KMS-11 (cell line): ENCODE results near the gene ZP2.

Source experiments
- H2AFZ ChIP-seq: fragments of 200-600 bp; sonication (generic); 2 replicates; pipeline ENCODE4 v1.6.1; 2016; ENCODE audit warnings: antibody characterized with exemption, mixed run types, low read depth
- H3K27ac ChIP-seq: fragments of 200-600 bp; sonication (generic); 2 replicates; pipeline ENCODE4 v1.6.1; 2016; ENCODE audit warnings: mild to moderate bottlenecking, mixed run types
- H3K27me3 ChIP-seq: fragments of 200-600 bp; sonication (generic); 2 replicates; pipeline ENCODE4 v1.6.1; 2017; ENCODE audit warnings: mild to moderate bottlenecking, low read depth, mixed run types, moderate library complexity; ENCODE audit not compliant: insufficient read depth
- H3K36me3 ChIP-seq: fragments of 200-600 bp; sonication (generic); 2 replicates; pipeline ENCODE4 v1.6.1; 2017; ENCODE audit warnings: mild to moderate bottlenecking, mixed run types; ENCODE audit not compliant: insufficient read depth
- H3K4me1 ChIP-seq: fragments of 200-600 bp; sonication (generic); 2 replicates; pipeline ENCODE4 v1.6.1; 2016; ENCODE audit warnings: mild to moderate bottlenecking, low read depth, mixed run types; ENCODE audit not compliant: poor library complexity, severe bottlenecking
- H3K4me2 ChIP-seq: fragments of 200-600 bp; sonication (generic); 2 replicates; pipeline ENCODE4 v1.7.0; 2016; ENCODE audit warnings: mild to moderate bottlenecking, mixed run types
- H3K4me3 ChIP-seq: fragments of 200-600 bp; sonication (generic); IDR thresholded peaks from 2 replicates; pipeline ENCODE4 v1.6.1; 2017; ENCODE audit warnings: low read depth, low read length, mixed read lengths; ENCODE audit not compliant: insufficient read depth
- H3K79me2 ChIP-seq: fragments of 200-600 bp; sonication (generic); 2 replicates; pipeline ENCODE4 v1.6.1; 2016; ENCODE audit warnings: low read depth, mixed run types; ENCODE audit not compliant: insufficient read depth
- H3K9ac ChIP-seq: fragments of 200-600 bp; sonication (generic); 2 replicates; pipeline ENCODE4 v1.6.1; 2016; ENCODE audit warnings: mild to moderate bottlenecking, mixed run types
- H4K20me1 ChIP-seq: fragments of 200-600 bp; sonication (generic); 2 replicates; pipeline ENCODE4 v1.6.1; 2016; ENCODE audit warnings: mild to moderate bottlenecking, mixed run types; ENCODE audit not compliant: insufficient read depth
- TF ChIP-seq, protein P1 (sequence below): fragments of 200-600 bp; sonication (generic); conservative IDR thresholded peaks from 2 replicates; pipeline ENCODE4 v1.6.1; 2017; ENCODE audit warnings: low read depth, mild to moderate bottlenecking, antibody characterized with exemption, low read length, moderate library complexity, mixed read lengths

The ZP2 gene

DNA sequence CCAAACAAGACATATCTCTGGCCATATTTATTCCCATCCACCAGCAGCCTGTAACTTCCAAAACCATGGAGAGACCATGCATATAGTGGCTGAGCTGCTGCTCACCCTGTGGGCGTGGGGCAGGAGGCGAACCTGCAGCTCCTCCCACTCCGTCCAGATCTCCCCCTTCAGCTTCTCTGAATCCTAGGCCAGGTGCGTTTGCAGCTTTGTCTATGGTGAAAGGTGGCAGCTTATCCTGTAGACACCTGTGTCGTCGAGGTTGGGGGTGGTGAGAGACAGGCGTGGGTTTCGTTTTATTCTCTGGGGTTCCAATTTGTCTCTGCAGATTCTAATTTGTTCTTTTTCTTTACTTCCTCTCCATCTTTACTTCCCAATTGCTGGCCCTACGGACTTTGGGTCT, 12.4 kb upstream of the ZP2 start:
- Histone ChIP-seq H3K9ac (no peak overlapping the region), H3K79me2 (no peaks in the 10 kb centered on the region), H3K36me3 (no peaks in the 10 kb centered on the region), H3K4me3 (no peak overlapping the region), H4K20me1 (no peaks in the 10 kb centered on the region), H3K27me3 (no peaks in the 10 kb centered on the region), H2AFZ (no peak overlapping the region), H3K4me1 (no peaks in the 10 kb centered on the region), H3K4me2 (no peak overlapping the region), H3K27ac (no peak overlapping the region)
- TF ChIP-seq, protein P1, sequence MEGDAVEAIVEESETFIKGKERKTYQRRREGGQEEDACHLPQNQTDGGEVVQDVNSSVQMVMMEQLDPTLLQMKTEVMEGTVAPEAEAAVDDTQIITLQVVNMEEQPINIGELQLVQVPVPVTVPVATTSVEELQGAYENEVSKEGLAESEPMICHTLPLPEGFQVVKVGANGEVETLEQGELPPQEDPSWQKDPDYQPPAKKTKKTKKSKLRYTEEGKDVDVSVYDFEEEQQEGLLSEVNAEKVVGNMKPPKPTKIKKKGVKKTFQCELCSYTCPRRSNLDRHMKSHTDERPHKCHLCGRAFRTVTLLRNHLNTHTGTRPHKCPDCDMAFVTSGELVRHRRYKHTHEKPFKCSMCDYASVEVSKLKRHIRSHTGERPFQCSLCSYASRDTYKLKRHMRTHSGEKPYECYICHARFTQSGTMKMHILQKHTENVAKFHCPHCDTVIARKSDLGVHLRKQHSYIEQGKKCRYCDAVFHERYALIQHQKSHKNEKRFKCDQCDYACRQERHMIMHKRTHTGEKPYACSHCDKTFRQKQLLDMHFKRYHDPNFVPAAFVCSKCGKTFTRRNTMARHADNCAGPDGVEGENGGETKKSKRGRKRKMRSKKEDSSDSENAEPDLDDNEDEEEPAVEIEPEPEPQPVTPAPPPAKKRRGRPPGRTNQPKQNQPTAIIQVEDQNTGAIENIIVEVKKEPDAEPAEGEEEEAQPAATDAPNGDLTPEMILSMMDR: no peak

DNA sequence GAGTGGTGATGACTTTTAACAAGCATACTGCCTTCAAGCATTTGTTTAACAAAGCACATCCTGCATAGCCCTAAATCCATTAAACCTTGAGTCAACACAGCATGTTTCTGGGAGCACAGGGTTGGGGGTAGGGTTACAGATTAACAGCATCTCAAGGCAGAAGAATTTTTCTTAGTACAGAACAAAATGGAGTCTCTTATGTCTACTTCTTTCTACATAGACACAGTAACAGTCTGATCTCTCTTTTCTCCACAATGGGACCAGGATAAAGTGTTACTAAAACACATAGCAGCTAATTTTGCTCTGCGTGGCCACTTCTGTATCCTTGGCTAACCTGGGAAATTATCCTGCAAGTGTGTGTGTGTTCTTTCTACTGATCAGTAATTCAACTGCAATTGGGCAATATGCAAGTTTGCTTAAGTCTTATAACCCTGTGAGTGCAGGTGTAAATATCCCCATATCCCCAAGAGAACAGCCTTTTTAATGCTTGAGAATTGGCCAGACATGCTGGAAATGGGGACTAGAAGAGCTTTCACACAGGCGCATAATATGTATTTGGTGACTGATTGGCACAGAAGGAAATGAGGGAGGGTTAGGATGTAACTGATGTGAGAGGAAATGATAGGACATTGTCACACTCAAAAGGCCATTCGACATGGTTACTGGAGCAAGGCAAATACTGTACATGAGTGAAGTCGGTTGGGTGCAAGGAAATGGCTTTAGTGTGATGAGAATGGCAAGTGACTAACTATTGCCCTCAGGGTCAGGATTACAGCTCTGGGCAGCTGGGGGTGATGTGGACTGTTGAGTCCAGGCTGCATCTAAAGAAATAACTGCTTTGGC, 11.3 kb upstream of the ZP2 start:
- TF ChIP-seq, protein P1: no peak
- Histone ChIP-seq H3K27ac (no peak overlapping the region), H2AFZ (no peak overlapping the region), H3K4me1 (no peaks in the 10 kb centered on the region), H3K9ac (no peak overlapping the region), H3K36me3 (no peaks in the 10 kb centered on the region), H3K79me2 (no peaks in the 10 kb centered on the region), H3K27me3 (no peaks in the 10 kb centered on the region), H3K4me2 (no peak overlapping the region), H4K20me1 (no peaks in the 10 kb centered on the region), H3K4me3 (no peak overlapping the region)

DNA sequence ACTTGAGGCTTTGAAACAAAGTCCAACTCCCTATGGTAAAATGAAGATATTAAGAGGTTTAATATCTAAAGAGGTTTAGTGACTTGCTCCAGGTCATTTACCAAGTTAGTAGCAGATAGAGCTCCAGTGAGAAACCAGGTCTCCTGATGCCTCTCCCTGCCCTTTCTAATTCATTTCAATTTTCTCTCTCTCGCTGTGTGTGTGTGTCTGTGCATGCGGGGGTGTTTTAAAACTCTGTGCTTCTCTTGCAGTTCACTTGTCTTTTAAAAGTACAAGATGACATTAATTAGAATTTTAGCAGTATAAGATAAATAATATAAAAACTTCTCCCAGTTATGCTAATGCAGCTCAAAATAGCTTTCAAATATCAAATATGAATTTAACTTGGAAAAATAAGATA, 8.2 kb upstream of the ZP2 start:
- Histone ChIP-seq H3K9ac (no peak overlapping the region), H3K79me2 (no peaks in the 10 kb centered on the region), H3K4me2 (no peak overlapping the region), H4K20me1 (no peaks in the 10 kb centered on the region), H3K4me1 (no peaks in the 10 kb centered on the region), H2AFZ (no peak overlapping the region), H3K27me3 (no peaks in the 10 kb centered on the region), H3K4me3 (no peak overlapping the region), H3K27ac (no peak overlapping the region), H3K36me3 (no peaks in the 10 kb centered on the region)
- TF ChIP-seq, protein P1: no peak

- Histone ChIP-seq H3K4me3 (no peak overlapping the region), H2AFZ (no peak overlapping the region), H3K36me3 (no peaks in the 10 kb centered on the region), H3K79me2 (no peaks in the 10 kb centered on the region), H3K4me1 (no peaks in the 10 kb centered on the region), H3K27me3 (no peaks in the 10 kb centered on the region), H3K27ac (no peak overlapping the region), H3K4me2 (no peak overlapping the region), H3K9ac (no peak overlapping the region), H4K20me1 (no peaks in the 10 kb centered on the region)
- TF ChIP-seq, protein P1: no peak
Measured at GRCh38 chr16:21218153-21218552, 6.8 kb upstream of the ZP2 start.
